SK-N-SH (cell line): ENCODE results near the gene TAS2R38. TPM values are rescaled to one million over a fixed set of nuclear protein-coding genes. Genes with fewer than 3 reads are reported as not detected.

ENCODE experiments used
- CTCF ChIA-PET: fragments of 300-600, 350-600 bp; formaldehyde crosslinking; extraction: SDS; loops from one replicate; lab custom pipeline; 2021; lab: Yijun Ruan, JAX
- POLR2A ChIA-PET: fragments of 350-600 bp; sonication (Branson Sonifier 250); formaldehyde crosslinking; extraction: SDS; loops from one replicate; lab custom pipeline; 2020; ENCODE audit warnings: antibody characterized with exemption, inconsistent platforms; lab: Yijun Ruan, JAX
- DNase-seq: peaks from one replicate; pipeline ENCODE4 v3.0.0; 2012
- H2AFZ ChIP-seq: fragments of 200-600 bp; sonication (generic); 2 replicates; pipeline ENCODE4 v1.8.1; 2016; ENCODE audit warnings: antibody characterized with exemption, mild to moderate bottlenecking, low read depth
- H3F3A ChIP-seq: fragments of 200-600 bp; sonication (generic); replicated peaks from 2 replicates; pipeline ENCODE3; 2016; ENCODE audit warnings: antibody characterized with exemption, mild to moderate bottlenecking; ENCODE audit not compliant: insufficient read depth
- H3K27ac ChIP-seq, 2 experiments: fragments of 200-500 bp in 1 of 2; fragments of 200-600 bp in 1 of 2; sonication (Bioruptor generic) in 1 of 2; sonication (generic), shearing (Covaris generic) in 1 of 2; 2 replicates each; pipeline versions ENCODE4 v1.5.1 to v1.6.1; 2014 to 2016; ENCODE audit warnings: low read depth in 2 of 2, inconsistent platforms in 1 of 2, low read length in 1 of 2, mild to moderate bottlenecking in 1 of 2, mixed read lengths in 1 of 2
- H3K27me3 ChIP-seq: fragments of 200-600 bp; sonication (generic), shearing (Covaris generic); 2 replicates; pipeline ENCODE4 v1.6.1; 2016; ENCODE audit warnings: mixed run types; ENCODE audit not compliant: insufficient read depth
- H3K36me3 ChIP-seq, 2 experiments: fragments of 200-500 bp in 1 of 2; fragments of 200-600 bp in 1 of 2; sonication (Bioruptor generic) in 1 of 2; sonication (generic) in 1 of 2; replicated peaks in 1 of 2; 2 replicates each; pipeline versions ENCODE3 to v1.5.1; 2014 to 2016; ENCODE audit warnings: low read length in 1 of 2, mild to moderate bottlenecking in 1 of 2; ENCODE audit not compliant: insufficient read depth in 2 of 2, control insufficient read depth in 1 of 2
- H3K4me1 ChIP-seq, 2 experiments: fragments of 200-500 bp in 1 of 2; fragments of 200-600 bp in 1 of 2; sonication (Bioruptor generic) in 1 of 2; sonication (generic), shearing (Covaris generic) in 1 of 2; 2 replicates each; pipeline versions ENCODE4 v1.5.1 to v1.6.1; 2014 to 2016; ENCODE audit warnings: low read depth in 1 of 2, low read length in 1 of 2, mixed run types in 1 of 2; ENCODE audit not compliant: insufficient read depth in 2 of 2, control insufficient read depth in 1 of 2
- H3K4me2 ChIP-seq: fragments of 200-600 bp; sonication (generic), shearing (Covaris generic); 2 replicates; pipeline ENCODE4 v1.6.1; 2017; ENCODE audit warnings: mixed run types
- H3K4me3 ChIP-seq, 2 experiments: fragments of 200-500 bp in 1 of 2; fragments of 200-600 bp in 1 of 2; sonication (Bioruptor generic) in 1 of 2; sonication (generic), shearing (Covaris generic) in 1 of 2; 2 replicates each; pipeline versions ENCODE4 v1.5.1 to v1.8.1; 2014 to 2016; ENCODE audit warnings: low read depth in 2 of 2, inconsistent platforms in 1 of 2, low read length in 1 of 2, mild to moderate bottlenecking in 1 of 2, mixed read lengths in 1 of 2, moderate library complexity in 1 of 2
- H3K79me2 ChIP-seq: fragments of 200-600 bp; sonication (generic); 2 replicates; pipeline ENCODE4 v1.8.1; 2017; ENCODE audit warnings: mild to moderate bottlenecking; ENCODE audit not compliant: insufficient read depth
- H3K9ac ChIP-seq: fragments of 200-600 bp; sonication (generic); 2 replicates; pipeline ENCODE4 v1.6.1; 2017; ENCODE audit warnings: mixed run types
- H3K9me2 ChIP-seq: fragments of 200-600 bp; sonication (generic); 2 replicates; pipeline ENCODE4 v1.6.1; 2017; ENCODE audit warnings: mixed run types
- H3K9me3 ChIP-seq: fragments of 200-600 bp; sonication (generic); 2 replicates; pipeline ENCODE4 v1.6.1; 2017; ENCODE audit warnings: mixed run types, mild to moderate bottlenecking, moderate library complexity
- H4K20me1 ChIP-seq: fragments of 200-600 bp; sonication (generic); 2 replicates; pipeline ENCODE4 v1.6.1; 2017; ENCODE audit warnings: mild to moderate bottlenecking, mixed run types; ENCODE audit not compliant: insufficient read depth
- CHD2 ChIP-seq: fragments of 150-350 bp; IDR thresholded peaks from 2 replicates; pipeline ENCODE4 v1.6.1; 2018; ENCODE audit warnings: low read length; ENCODE audit not compliant: partially characterized antibody
- ELF1 ChIP-seq: IDR thresholded peaks from 2 replicates; pipeline ENCODE4 v1.4.0; 2012
- EP300 ChIP-seq, 2 experiments: IDR thresholded peaks; 2 replicates each; pipeline versions ENCODE4 v1.4.0 to v1.6.1; 2012; ENCODE audit warnings: borderline replicate concordance in 1 of 2, low read depth in 1 of 2, low read length in 1 of 2
- FOSL2 ChIP-seq: IDR thresholded peaks from 2 replicates; pipeline ENCODE4 v1.4.0; 2012; ENCODE audit warnings: low read depth, mild to moderate bottlenecking, moderate library complexity, borderline replicate concordance
- GATA2 ChIP-seq: sonication (generic); formaldehyde crosslinking; IDR thresholded peaks from 2 replicates; pipeline ENCODE4 v1.5.0; 2020; ENCODE audit warnings: mild to moderate bottlenecking, missing genetic modification reagents
- MEF2A ChIP-seq: IDR thresholded peaks from 2 replicates; pipeline ENCODE4 v1.4.0; 2012; ENCODE audit warnings: low read depth, borderline replicate concordance
- NFIC ChIP-seq: IDR thresholded peaks from 2 replicates; pipeline ENCODE4 v1.4.0; 2012; ENCODE audit warnings: borderline replicate concordance
- POLR2AphosphoS5 ChIP-seq: IDR thresholded peaks from 2 replicates; pipeline ENCODE4 v1.6.1; 2012; ENCODE audit warnings: low read depth, low read length
- RAD21 ChIP-seq: IDR thresholded peaks from 2 replicates; pipeline ENCODE4 v1.6.1; 2012; ENCODE audit warnings: mild to moderate bottlenecking, low read length
- RCOR1 ChIP-seq: fragments of 150-350 bp; IDR thresholded peaks from 2 replicates; pipeline ENCODE4 v1.6.1; 2017; ENCODE audit warnings: antibody characterized with exemption, low read length
- SIN3A ChIP-seq: IDR thresholded peaks from 2 replicates; pipeline ENCODE4 v1.6.1; 2012; ENCODE audit warnings: low read depth, mild to moderate bottlenecking, low read length, moderate library complexity, borderline replicate concordance
- TAF1 ChIP-seq: IDR thresholded peaks from 2 replicates; pipeline ENCODE4 v1.6.1; 2012; ENCODE audit warnings: low read depth, mild to moderate bottlenecking, low read length, moderate library complexity, borderline replicate concordance
- TCF12 ChIP-seq: IDR thresholded peaks from 2 replicates; pipeline ENCODE4 v1.4.0; 2012
- TEAD4 ChIP-seq: IDR thresholded peaks from 2 replicates; pipeline ENCODE4 v1.4.0; 2012; ENCODE audit warnings: mild to moderate bottlenecking, borderline replicate concordance; ENCODE audit not compliant: insufficient read depth
- YY1 ChIP-seq: IDR thresholded peaks from 2 replicates; pipeline ENCODE4 v1.4.0; 2012; ENCODE audit warnings: low read depth, mild to moderate bottlenecking
- WGBS: methylation state at CpG from one replicate; pipeline ENCODE4 v1.1.6; 2017; ENCODE audit warnings: low lambda C conversion rate; 5-methylcytosine and 5-hydroxymethylcytosine counted together
- polyA plus RNA-seq, 3 experiments: library from polyadenylated mRNA; depleted of rRNA; stranded (reverse); fragments of >200 nt; gene quantifications; 2 replicates each; pipeline ENCODE4 v1.2.3, GENCODE V29; 2012
- TF ChIP-seq, protein P1 (sequence below): IDR thresholded peaks from 2 replicates; pipeline ENCODE4 v1.4.0; 2012; ENCODE audit warnings: low read depth, borderline replicate concordance
- TF ChIP-seq, protein P2 (sequence below): IDR thresholded peaks from 2 replicates; pipeline ENCODE4 v1.4.0; 2012; ENCODE audit warnings: low read depth, borderline replicate concordance
- TF ChIP-seq, protein P3 (sequence below): fragments of 150-350 bp; IDR thresholded peaks from 2 replicates; pipeline ENCODE4 v1.6.1; 2016; ENCODE audit warnings: mild to moderate bottlenecking, low read depth, low read length
- TF ChIP-seq, protein P4 (sequence below): fragments of 150-350 bp; IDR thresholded peaks from 2 replicates; pipeline ENCODE4 v1.6.1; 2017; ENCODE audit warnings: antibody characterized with exemption, low read length, low read depth, borderline replicate concordance
- TF ChIP-seq, protein P5 (sequence below): IDR thresholded peaks from 2 replicates; pipeline ENCODE4; 2012

Gene TAS2R38
- polyA plus RNA-seq, 1 of the 3 experiments (the other 2 are of a cell fraction), result 0.23 TPM

DNA sequence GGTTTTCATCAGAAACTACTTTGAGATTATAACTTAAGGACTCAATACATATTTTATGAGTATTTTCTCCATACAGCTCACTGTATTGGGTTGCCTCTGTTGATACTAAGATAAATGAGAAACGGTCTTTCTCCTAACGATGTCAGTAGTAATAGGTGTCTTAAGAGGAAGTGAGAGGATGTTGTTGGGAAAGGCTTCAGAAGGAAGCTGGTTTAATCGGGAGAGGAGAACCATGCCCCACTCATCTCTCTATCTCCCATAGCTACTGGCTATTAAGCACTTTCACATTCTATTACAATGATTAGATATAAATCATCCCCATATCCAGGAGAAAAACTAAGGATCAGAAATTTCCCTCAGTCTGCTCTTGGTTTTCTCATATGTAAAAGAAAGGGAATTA lies 28.8 kb downstream of the TAS2R38 start:
- TF ChIP-seq, protein P1, sequence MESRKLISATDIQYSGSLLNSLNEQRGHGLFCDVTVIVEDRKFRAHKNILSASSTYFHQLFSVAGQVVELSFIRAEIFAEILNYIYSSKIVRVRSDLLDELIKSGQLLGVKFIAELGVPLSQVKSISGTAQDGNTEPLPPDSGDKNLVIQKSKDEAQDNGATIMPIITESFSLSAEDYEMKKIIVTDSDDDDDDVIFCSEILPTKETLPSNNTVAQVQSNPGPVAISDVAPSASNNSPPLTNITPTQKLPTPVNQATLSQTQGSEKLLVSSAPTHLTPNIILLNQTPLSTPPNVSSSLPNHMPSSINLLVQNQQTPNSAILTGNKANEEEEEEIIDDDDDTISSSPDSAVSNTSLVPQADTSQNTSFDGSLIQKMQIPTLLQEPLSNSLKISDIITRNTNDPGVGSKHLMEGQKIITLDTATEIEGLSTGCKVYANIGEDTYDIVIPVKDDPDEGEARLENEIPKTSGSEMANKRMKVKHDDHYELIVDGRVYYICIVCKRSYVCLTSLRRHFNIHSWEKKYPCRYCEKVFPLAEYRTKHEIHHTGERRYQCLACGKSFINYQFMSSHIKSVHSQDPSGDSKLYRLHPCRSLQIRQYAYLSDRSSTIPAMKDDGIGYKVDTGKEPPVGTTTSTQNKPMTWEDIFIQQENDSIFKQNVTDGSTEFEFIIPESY, result no peak
- no peak for TF ChIP-seq MEF2A
- no peak for TF ChIP-seq YY1
- H3K9me3 ChIP-seq, result peaks cover 8% of the 10 kb centered on the region; the same call in 1 of the 2 replicates
- H4K20me1 ChIP-seq, result no peaks in the 10 kb centered on the region
- H3K4me1 ChIP-seq, result no peaks in the 10 kb centered on the region
- DNase-seq, result no peak
- H3K27me3 ChIP-seq, result no peaks in the 10 kb centered on the region
- no peaks in the 10 kb centered on the region for H3K79me2 ChIP-seq
- H3K36me3 ChIP-seq, result peaks cover 0 to 2% of the 10 kb centered on the region in 2 experiments
- no peak overlapping the region for H2AFZ ChIP-seq
- POLR2A ChIA-PET, result no interaction called here
- no peak overlapping the region for H3K4me2 ChIP-seq
- no peaks in the 10 kb centered on the region for H3F3A ChIP-seq
- CTCF ChIA-PET, result interaction anchor here (0.8 to 3.2 kb wide), 2 partner anchors 32 to 45 kb away, joined by 3 to 15 read pairs; no protein-coding TSS in a partner anchor
- H3K9me2 ChIP-seq, result no peaks in the 10 kb centered on the region; the same call in 1 of the 2 replicates
- H3K4me3 ChIP-seq, result no peak overlapping the region
- no peak overlapping the region for H3K27ac ChIP-seq
- no peak overlapping the region for H3K9ac ChIP-seq
- 5% methylated on average over 3 of the region's 3 CpGs for WGBS

DNA sequence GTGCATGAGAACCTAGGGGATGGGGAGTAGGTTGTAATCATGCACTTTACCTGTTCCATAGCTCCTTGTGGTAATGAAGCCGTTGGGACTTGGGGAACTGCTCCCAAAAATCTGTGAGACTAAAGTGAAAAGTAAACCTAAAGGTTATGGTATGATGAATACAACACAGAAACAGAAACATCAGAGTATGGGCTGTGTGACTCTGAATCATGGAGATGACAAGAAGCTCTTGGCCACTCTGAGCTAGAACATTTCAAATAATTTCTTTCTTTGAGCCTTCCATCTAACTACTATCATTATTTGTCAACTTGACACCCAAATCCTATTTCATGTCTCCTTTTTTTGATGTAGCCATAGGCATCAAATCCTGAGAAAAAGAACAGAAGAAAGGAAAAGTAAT lies 29.7 kb downstream of the TAS2R38 start:
- no peak overlapping the region for H3K4me3 ChIP-seq
- H3F3A ChIP-seq, result no peaks in the 10 kb centered on the region
- no peak overlapping the region for H3K4me2 ChIP-seq
- no peaks in the 10 kb centered on the region for H4K20me1 ChIP-seq
- no peak for DNase-seq
- H3K9me2 ChIP-seq, result no peaks in the 10 kb centered on the region; the same call in 1 of the 2 replicates
- peaks cover 8% of the 10 kb centered on the region; the same call in 1 of the 2 replicates for H3K9me3 ChIP-seq
- no peak overlapping the region for H2AFZ ChIP-seq
- 0% methylated on average over 1 of the region's 1 CpG for WGBS
- POLR2A ChIA-PET, result no interaction called here
- H3K27me3 ChIP-seq, result no peaks in the 10 kb centered on the region
- no peaks in the 10 kb centered on the region for H3K79me2 ChIP-seq
- H3K27ac ChIP-seq, result no peak overlapping the region
- no peak for TF ChIP-seq POLR2AphosphoS5
- TF ChIP-seq, protein P2, sequence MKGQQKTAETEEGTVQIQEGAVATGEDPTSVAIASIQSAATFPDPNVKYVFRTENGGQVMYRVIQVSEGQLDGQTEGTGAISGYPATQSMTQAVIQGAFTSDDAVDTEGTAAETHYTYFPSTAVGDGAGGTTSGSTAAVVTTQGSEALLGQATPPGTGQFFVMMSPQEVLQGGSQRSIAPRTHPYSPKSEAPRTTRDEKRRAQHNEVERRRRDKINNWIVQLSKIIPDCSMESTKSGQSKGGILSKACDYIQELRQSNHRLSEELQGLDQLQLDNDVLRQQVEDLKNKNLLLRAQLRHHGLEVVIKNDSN, result no peak
- TF ChIP-seq RAD21, result no peak
- TF ChIP-seq CHD2, result no peak
- no peak for TF ChIP-seq YY1
- TF ChIP-seq EP300 (IDR thresholded peaks at IDR 0.05; ENCODE audit: borderline replicate concordance in 1 of 2, low read depth in 1 of 2, low read length in 1 of 2), result no peak
- TF ChIP-seq FOSL2, result no peak
- no peak for TF ChIP-seq SIN3A
- TF ChIP-seq, protein P3, sequence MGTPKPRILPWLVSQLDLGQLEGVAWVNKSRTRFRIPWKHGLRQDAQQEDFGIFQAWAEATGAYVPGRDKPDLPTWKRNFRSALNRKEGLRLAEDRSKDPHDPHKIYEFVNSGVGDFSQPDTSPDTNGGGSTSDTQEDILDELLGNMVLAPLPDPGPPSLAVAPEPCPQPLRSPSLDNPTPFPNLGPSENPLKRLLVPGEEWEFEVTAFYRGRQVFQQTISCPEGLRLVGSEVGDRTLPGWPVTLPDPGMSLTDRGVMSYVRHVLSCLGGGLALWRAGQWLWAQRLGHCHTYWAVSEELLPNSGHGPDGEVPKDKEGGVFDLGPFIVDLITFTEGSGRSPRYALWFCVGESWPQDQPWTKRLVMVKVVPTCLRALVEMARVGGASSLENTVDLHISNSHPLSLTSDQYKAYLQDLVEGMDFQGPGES, result no peak
- TF ChIP-seq, protein P4, sequence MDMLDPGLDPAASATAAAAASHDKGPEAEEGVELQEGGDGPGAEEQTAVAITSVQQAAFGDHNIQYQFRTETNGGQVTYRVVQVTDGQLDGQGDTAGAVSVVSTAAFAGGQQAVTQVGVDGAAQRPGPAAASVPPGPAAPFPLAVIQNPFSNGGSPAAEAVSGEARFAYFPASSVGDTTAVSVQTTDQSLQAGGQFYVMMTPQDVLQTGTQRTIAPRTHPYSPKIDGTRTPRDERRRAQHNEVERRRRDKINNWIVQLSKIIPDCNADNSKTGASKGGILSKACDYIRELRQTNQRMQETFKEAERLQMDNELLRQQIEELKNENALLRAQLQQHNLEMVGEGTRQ, result no peak
- no peak for TF ChIP-seq NFIC
- TF ChIP-seq ELF1, result no peak
- TF ChIP-seq TAF1, result no peak
- TF ChIP-seq GATA2 (CRISPR knock-in tag), result no peak
- no peak for TF ChIP-seq TCF12
- no peak for TF ChIP-seq RCOR1
- TF ChIP-seq, protein P5, sequence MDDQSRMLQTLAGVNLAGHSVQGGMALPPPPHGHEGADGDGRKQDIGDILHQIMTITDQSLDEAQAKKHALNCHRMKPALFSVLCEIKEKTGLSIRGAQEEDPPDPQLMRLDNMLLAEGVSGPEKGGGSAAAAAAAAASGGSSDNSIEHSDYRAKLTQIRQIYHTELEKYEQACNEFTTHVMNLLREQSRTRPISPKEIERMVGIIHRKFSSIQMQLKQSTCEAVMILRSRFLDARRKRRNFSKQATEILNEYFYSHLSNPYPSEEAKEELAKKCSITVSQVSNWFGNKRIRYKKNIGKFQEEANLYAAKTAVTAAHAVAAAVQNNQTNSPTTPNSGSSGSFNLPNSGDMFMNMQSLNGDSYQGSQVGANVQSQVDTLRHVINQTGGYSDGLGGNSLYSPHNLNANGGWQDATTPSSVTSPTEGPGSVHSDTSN, result no peak
- no peak for TF ChIP-seq MEF2A
- TF ChIP-seq TEAD4, result no peak
- H3K9ac ChIP-seq, result no peak overlapping the region
- peaks cover 0 to 2% of the 10 kb centered on the region in 2 experiments for H3K36me3 ChIP-seq
- CTCF ChIA-PET, result interaction anchor here (3.2 kb wide), 1 partner anchor 33 kb away, joined by 15 read pairs; no protein-coding TSS in a partner anchor
- no peaks in the 10 kb centered on the region for H3K4me1 ChIP-seq
